Rectal smooth muscle tissue (tissue), 1 donor: ENCODE results near the gene SLC7A1.

Experiments
- H3K27ac ChIP-seq: one replicate; pipeline ENCODE4 v1.7.0; 2013; ENCODE audit warnings: low read depth, low read length, inconsistent platforms
- H3K27me3 ChIP-seq: one replicate; pipeline ENCODE4 v1.7.0; 2013; ENCODE audit warnings: low read length; ENCODE audit not compliant: control insufficient read depth, insufficient read depth
- H3K36me3 ChIP-seq: one replicate; pipeline ENCODE4 v1.7.0; 2013; ENCODE audit warnings: low read length; ENCODE audit not compliant: control insufficient read depth, insufficient read depth
- H3K4me1 ChIP-seq: one replicate; pipeline ENCODE4 v1.7.0; 2013; ENCODE audit warnings: low read length; ENCODE audit not compliant: control insufficient read depth, insufficient read depth
- H3K4me3 ChIP-seq: one replicate; pipeline ENCODE4 v1.7.0; 2013; ENCODE audit warnings: low read length
- H3K9ac ChIP-seq: one replicate; pipeline ENCODE4 v1.7.0; 2013; ENCODE audit warnings: low read length

SLC7A1 gene

DNA sequence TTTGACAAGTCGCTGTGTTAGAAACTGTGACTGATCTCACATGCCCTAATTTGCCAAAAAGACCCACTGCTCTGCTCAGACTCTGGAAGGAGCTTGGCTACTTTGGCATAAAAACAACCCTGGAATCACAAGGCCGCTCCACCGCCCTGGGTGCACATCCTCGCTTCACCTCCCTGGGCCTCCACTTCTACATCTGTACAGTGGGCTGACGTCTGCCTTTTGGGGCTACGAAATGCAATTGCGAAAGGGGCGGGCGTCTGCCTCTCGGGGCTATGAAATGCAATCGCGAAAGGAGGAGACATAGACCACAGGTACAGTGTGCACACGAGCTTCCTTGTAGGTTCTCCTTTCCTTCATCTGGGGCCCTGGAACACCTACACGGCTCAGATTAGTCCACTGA lies 74.2 kb downstream of the SLC7A1 start:
- Histone ChIP-seq H3K27ac (no peak overlapping the region), H3K4me1 (no peaks in the 10 kb centered on the region)

DNA sequence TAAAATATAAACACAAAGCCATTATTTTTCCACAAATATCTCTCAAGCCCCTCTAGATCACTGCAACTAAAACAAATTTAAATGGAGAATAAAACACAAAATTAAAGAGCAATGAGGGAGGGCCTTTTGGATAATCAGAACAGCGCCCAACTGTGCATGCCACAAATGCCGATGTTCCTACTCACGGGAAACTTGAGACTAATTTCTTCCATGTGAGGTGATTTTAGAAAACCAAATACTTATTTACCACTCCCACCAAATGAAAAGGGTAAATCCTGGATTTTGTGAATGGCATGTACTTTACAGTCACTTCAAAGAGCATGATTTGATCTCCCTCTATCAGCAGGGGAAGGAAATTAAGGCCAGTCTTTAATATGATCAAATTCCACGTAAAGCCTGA lies 74.8 kb downstream of the SLC7A1 start:
- Histone ChIP-seq H3K4me3 (no peak overlapping the region), H3K36me3 (peaks cover 18% of the 10 kb centered on the region), H3K27ac (no peak overlapping the region), H3K9ac (no peak overlapping the region), H3K27me3 (no peaks in the 10 kb centered on the region), H3K4me1 (no peaks in the 10 kb centered on the region)

More for the DNA sequence above, 74.2 kb downstream of the SLC7A1 start:
- Histone ChIP-seq H3K4me3 (no peak overlapping the region), H3K27me3 (no peaks in the 10 kb centered on the region), H3K9ac (no peak overlapping the region), H3K36me3 (peaks cover 16% of the 10 kb centered on the region)

DNA sequence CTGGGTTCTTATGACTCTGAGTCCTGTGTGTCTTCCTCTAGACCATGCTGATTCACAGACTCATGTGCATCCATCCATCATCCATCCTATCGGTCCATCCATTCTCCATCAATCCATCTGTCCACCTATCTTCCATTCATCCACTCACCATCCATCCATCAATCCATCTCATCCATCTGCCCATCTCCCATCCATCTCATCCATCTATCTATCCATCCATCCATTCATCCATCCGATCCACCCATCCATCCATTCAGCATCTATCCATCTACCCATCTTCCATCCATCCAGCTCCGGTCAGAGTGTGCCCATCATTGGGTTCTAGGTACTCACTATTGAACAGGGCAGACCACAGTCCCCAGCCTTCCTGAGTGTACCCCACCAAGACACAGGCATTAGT lies 75.6 kb downstream of the SLC7A1 start:
- H3K36me3 ChIP-seq, result peaks cover 22% of the 10 kb centered on the region
- H3K4me3 ChIP-seq, result no peak overlapping the region
- H3K27me3 ChIP-seq, result no peaks in the 10 kb centered on the region
- H3K4me1 ChIP-seq, result no peaks in the 10 kb centered on the region
- no peak overlapping the region for H3K9ac ChIP-seq
- no peak overlapping the region for H3K27ac ChIP-seq

DNA sequence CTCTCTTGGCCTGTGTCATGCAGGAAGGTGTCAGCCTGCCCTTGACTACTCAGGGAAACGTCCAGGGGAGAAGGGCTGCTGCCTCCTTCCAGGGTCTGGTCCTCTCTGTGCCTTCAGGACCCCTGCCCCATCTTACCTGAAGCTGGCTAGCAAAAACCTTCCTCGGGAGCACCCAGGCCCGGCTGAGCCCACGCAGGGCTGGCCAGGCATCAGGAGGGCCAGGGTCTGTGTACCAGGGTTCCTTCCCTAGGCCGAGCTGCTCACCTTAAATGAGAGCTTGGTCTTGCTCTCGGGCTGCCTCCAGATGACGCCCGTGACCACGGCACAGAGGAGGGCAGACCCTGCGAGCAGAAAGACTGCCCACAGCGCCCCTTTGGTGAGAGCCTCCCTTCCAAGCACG lies 78.6 kb downstream of the SLC7A1 start:
- no peaks in the 10 kb centered on the region for H3K4me1 ChIP-seq

DNA sequence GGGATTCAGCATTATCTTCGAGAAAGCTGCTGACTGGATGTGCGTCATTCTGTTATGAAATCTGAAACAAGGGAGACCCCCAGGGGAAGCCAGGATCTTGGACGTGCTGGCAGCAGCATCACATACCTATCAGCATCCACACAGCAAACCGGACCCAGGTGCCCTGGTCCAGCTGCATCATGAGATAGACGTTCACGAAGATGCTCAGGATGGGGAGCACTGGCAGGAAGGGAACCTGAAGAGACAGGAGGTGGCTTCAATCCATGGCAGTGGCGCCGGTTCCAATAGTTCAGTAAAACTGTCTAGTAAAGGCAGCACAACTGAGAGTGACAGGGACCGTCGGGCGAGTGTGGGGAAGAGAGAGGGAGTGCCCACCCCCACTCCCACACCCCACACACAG lies 79.5 kb downstream of the SLC7A1 start:
- Histone ChIP-seq H3K4me1 (no peaks in the 10 kb centered on the region), H3K27me3 (no peaks in the 10 kb centered on the region), H3K4me3 (no peak overlapping the region), H3K27ac (no peak overlapping the region), H3K36me3 (peaks cover 14% of the 10 kb centered on the region), H3K9ac (no peak overlapping the region)

More for the DNA sequence above, 78.6 kb downstream of the SLC7A1 start:
- Histone ChIP-seq H3K36me3 (peaks cover 14% of the 10 kb centered on the region), H3K9ac (no peak overlapping the region), H3K4me3 (no peak overlapping the region), H3K27ac (no peak overlapping the region), H3K27me3 (no peaks in the 10 kb centered on the region)

DNA sequence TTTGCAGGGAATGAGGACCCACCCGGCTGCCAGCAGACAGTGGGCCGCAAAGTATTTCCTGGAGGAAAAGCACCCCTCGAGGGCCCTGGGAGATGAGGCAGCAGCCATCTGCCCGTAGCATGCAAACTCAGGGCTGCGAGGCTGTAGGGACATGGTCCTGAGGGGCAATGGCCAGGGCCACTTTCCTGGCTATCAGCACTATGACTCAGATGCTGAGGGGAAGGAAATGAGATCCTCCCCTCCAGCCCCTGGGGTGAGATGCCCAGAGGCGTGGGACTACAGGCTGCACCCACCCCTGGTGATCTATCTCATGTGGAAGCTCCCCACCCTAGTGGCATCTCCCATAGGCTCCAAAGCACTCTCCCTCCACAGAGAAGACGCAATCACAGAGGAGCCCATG lies 80.1 kb downstream of the SLC7A1 start:
- H3K9ac ChIP-seq, result no peak overlapping the region
- H3K36me3 ChIP-seq, result peaks cover 14% of the 10 kb centered on the region
- H3K4me1 ChIP-seq, result no peaks in the 10 kb centered on the region
- H3K27me3 ChIP-seq, result no peaks in the 10 kb centered on the region
- H3K27ac ChIP-seq, result no peak overlapping the region
- H3K4me3 ChIP-seq, result no peak overlapping the region

DNA sequence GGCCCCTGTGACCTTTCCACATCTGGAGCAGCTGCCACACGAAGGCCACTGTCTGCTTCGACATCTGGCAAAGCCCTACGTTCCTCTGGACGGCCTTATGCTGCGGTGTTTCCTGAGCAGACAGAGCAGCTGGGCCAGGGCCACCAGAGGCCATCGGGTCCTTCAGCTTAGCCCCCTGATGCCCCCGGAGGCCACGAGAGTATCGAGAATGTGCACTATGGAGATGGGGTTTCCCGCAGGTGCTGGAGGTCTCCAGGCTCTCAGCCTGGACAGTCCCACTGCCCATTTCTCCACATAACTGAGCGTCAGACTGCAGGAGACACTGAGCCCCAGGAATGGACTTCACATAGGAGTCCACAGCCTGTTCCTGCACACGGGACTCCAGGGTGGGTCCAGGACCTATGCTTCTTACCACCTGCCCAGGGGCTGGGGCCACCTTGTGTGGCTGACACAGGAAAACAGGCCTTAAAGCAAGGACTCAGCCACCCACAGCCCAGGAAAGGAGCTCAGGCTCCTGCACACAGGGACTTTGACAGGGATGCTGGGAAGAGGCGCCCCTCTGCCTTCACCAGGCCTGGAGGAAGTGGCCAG lies 80.7 kb downstream of the SLC7A1 start:
- H3K27ac ChIP-seq, result no peak overlapping the region
- no peak overlapping the region for H3K4me3 ChIP-seq
- H3K27me3 ChIP-seq, result no peaks in the 10 kb centered on the region
- no peak overlapping the region for H3K9ac ChIP-seq
- peaks cover 14% of the 10 kb centered on the region for H3K36me3 ChIP-seq
- no peaks in the 10 kb centered on the region for H3K4me1 ChIP-seq

DNA sequence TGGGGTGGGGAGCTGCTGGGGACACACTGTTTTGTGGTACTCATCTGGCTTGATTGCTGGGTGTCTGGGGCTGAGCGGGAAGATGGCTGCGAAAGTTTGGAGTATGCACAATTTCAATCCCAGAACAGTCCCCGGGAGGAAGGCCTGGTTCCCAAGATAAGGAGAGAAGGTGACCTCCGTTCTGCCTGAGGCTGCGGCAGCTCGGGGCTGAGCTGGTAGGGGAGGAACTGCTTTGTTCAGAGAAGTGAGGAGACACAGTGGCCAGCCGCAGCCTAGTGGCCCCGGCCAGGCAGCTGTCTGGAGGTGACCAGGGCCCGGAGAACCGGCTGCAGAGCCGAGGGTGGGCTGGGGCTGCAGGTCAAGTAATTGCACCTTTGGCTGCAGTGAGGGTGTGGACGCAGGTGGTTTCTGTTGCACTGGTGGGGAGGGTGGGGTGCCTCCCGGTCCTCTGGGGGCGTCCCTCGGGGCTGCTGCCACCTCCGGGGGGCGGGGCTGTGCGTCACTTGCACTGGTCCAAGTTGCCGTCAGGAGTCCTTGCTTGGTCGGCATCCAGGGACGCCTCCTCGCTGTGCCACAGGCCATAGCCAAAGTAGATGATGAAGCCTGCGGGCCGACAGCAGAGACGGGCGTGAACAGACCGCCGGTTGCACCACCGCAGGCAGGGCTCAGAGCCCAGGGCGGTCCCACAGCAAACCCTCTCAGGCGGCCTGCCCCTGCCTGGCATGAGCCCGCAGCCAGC lies 81.3 kb downstream of the SLC7A1 start:
- Histone ChIP-seq H3K27ac (no peak overlapping the region), H3K36me3 (peaks cover 14% of the 10 kb centered on the region), H3K4me3 (no peak overlapping the region), H3K9ac (no peak overlapping the region), H3K27me3 (no peaks in the 10 kb centered on the region), H3K4me1 (no peaks in the 10 kb centered on the region)

DNA sequence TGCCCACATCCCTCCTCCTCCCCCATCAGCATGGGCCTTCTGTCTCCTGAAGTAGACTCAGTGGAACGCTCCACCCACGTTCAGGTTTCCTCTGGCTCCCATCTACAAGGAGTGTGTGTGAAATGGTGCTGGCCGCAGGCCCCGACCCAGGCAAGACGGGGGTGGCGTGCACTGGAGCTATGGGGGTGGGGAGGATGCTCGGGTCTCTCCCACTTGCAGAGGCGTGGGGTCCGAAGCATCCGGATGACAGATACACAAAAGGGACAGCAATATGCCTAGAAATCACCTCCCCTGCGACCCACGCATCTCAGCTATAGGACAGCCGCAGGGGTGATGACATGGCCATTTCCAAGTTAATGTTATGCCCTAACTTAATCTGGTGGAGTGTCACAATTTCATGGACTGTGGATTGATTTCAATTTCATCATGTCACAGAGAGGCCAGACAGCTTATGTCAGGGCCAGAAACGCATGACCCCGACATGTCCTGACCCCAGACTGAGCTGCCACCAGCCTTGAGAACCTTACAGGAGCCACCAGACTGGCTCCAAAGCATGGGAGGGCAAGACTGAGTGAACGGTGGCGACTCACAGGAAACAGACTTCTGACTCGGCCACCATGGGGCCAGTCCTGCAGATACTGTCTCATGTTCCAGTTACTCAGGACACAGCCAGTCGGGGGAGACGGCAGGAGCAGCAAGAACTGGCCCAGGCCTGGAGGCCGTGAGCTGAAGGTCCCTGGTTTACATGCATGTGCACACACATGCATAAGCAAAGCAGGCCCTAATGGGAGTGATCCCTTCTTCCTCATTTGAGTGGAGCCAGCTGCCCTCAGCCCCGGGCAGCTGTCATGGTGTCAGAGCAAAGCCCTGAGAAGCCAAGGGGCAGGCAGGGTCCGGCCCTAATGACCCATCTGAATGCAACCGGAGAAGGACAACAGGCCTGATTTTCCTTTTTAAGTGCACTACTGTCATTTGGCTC lies 82.2 kb downstream of the SLC7A1 start:
- Histone ChIP-seq H3K4me1 (peaks cover 3% of the 10 kb centered on the region), H3K27me3 (no peaks in the 10 kb centered on the region), H3K36me3 (peaks cover 14% of the 10 kb centered on the region), H3K27ac (no peak overlapping the region), H3K4me3 (no peak overlapping the region), H3K9ac (no peak overlapping the region)

DNA sequence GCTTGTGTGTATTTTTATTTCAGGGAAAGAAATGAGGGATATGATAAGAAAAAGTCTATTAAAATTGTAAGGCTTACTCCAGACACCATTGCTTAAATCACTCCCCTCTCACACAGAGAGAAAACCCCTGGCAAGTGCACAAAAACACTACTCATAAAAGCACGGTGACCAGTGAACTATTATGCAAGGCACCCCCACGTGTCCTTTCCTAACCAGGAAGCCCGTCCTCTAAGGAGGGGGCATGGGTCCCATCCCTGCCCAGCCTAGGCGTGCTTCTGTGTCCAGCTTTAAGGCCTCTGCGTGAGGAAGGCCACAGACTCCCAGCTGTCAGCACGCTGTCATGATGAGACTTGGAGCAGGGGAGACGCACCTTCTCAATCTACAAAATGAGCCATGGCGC lies 83.5 kb downstream of the SLC7A1 start:
- no peak overlapping the region for H3K27ac ChIP-seq
- H3K27me3 ChIP-seq, result no peaks in the 10 kb centered on the region
- H3K36me3 ChIP-seq, result peaks cover 9% of the 10 kb centered on the region

DNA sequence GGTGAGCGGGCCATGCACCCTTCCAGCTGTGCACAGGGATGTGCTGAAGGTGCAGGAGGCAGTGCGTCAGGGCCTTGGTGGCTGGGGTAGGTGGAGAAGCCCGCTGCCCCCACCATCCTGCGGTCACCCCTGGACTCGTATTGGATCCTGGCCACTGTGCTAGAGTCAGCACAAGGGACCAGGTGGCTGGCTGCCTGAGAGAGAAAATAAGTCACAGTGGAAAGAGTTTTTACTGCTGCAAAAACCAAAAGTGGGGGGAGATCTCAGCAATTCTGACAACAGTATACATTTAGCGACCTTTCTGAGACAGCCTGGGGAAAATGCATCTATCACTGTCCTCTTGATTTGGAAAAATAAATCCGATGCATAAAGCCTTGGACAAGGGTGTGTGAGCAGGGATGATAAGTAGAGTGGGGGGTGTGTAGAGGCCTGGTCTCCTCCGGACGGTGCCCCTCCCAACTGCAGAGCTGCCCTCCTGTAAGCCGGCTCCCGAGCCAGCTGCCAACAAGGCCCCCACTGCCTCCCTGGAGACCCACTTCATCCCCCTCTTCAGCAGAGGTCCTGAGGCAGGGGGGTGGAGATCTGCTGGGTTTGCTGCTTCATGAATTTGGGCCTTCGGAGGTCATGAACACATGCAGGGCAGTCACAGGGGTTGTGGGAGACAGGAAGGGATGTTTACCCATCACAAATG lies 84.2 kb downstream of the SLC7A1 start:
- Histone ChIP-seq H3K27ac (no peak overlapping the region), H3K27me3 (peaks cover under 1% of the 10 kb centered on the region), H3K36me3 (peaks cover 6% of the 10 kb centered on the region), H3K9ac (no peak overlapping the region), H3K4me1 (peaks cover 14% of the 10 kb centered on the region), H3K4me3 (no peak overlapping the region)

More for the DNA sequence above, 83.5 kb downstream of the SLC7A1 start:
- no peak overlapping the region for H3K9ac ChIP-seq
- no peak overlapping the region for H3K4me3 ChIP-seq
- peaks cover 14% of the 10 kb centered on the region for H3K4me1 ChIP-seq

DNA sequence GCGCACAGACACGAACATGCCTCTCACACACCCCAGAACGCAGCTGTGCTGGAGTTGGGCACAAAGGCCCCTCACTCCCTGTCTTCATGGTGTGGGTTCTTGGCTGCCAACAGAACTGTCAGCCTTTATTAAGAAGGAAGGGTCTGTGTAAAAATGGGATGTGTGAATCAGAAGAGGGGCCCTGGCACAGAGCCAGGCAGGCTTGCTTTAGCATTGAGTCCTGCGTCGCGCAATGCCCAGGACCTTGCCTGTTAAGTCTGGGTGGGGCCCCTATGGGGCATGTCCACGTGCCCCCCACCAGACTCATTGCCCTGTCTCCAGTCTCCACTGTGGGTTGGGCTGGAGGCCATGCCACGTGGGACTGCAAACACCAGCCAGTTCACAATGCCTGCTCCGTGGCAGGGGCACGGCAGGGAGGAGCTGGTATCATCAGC lies 84.8 kb downstream of the SLC7A1 start:
- no peak overlapping the region for H3K27ac ChIP-seq
- H3K4me3 ChIP-seq, result no peak overlapping the region
- H3K27me3 ChIP-seq, result peaks cover 5% of the 10 kb centered on the region
- peaks cover 14% of the 10 kb centered on the region for H3K4me1 ChIP-seq
- no peak overlapping the region for H3K9ac ChIP-seq
- peaks cover 4% of the 10 kb centered on the region for H3K36me3 ChIP-seq
